Endothelial cell (in vitro differentiated cells): ENCODE measurements around the gene ADCY5. TPM values are rescaled to one million over a fixed set of nuclear protein-coding genes. Genes with fewer than 3 reads are reported as not detected.

ENCODE experiments used
- DNase-seq: peaks from one replicate; pipeline ENCODE4 v3.0.0; 2021; ENCODE audit warnings: low spot score
- H3K27ac Mint-ChIP-seq: one replicate; pipeline ENCODE4 v1.8.0; 2021; ENCODE audit warnings: mixed read lengths, inconsistent platforms; ENCODE audit not compliant: unreplicated experiment
- H3K27me3 Mint-ChIP-seq: one replicate; pipeline ENCODE4 v1.8.0; 2021; ENCODE audit warnings: mild to moderate bottlenecking, moderate library complexity, mixed read lengths, inconsistent platforms; ENCODE audit not compliant: unreplicated experiment
- H3K36me3 Mint-ChIP-seq: one replicate; pipeline ENCODE4 v1.8.0; 2021; ENCODE audit warnings: mild to moderate bottlenecking, low read depth, mixed read lengths, inconsistent platforms; ENCODE audit not compliant: unreplicated experiment
- H3K4me1 Mint-ChIP-seq: one replicate; pipeline ENCODE4 v1.8.0; 2021; ENCODE audit warnings: mild to moderate bottlenecking, mixed read lengths, inconsistent platforms; ENCODE audit not compliant: unreplicated experiment
- H3K4me3 Mint-ChIP-seq: one replicate; pipeline ENCODE4 v1.8.0; 2021; ENCODE audit warnings: mild to moderate bottlenecking, mixed read lengths, inconsistent platforms; ENCODE audit not compliant: unreplicated experiment
- H3K9me3 Mint-ChIP-seq: one replicate; pipeline ENCODE4 v1.8.0; 2021; ENCODE audit warnings: mixed read lengths, inconsistent platforms; ENCODE audit not compliant: unreplicated experiment
- CTCF ChIP-seq: fragments of 200-600 bp; sonication (generic); IDR thresholded peaks from one replicate; pipeline ENCODE4 v1.5.0; 2021; ENCODE audit warnings: antibody characterized with exemption; ENCODE audit not compliant: unreplicated experiment
- total RNA-seq: library from RNA; stranded (reverse); fragmentation: NEBNext Ultra II Directional; extraction: Animal tissue kit (Norgen Biotek cat#: 25700); gene quantifications from one replicate; pipeline ENCODE4 v1.2.1, GENCODE V29; 2021; ENCODE audit not compliant: unreplicated experiment

Gene ADCY5
- total RNA-seq, 1 donor from 2014 or later = 1.0 TPM

DNA sequence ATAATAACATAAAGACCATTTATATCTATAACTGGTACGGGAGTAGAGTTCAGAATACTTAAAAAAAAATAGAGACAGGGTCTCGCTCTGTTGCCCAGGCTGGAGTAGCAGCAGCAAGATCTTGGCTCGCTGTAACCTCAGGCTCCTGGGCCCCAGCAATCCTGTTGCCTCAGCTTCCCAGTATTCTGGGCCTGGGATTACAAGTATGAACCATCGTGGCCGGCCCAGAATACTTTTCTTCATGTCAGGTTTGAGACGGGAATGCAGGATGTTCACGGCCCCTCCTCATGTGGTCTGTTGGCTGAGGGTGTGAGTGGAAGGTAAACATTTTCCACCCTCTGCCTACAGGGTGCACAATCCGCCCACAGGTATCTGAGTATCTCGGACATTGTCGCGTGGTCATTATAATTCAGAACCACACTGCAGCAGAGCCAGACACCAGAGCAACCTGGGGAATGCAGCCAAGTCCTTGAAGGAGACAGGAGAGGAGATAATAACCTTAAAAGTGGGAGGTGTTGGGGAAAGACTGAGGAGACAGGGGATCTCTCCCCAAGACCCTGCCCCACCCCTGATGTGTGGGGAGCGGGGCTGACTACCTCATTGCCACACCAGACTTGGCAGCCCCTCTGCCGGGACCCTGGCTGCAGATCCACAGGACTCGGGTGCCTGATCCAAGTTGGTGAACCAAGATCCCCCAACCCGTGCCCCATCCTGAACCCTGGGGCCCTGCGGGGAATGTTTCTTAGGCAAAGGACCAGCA is 106.8 kb downstream of the ADCY5 start:
- no peak overlapping the region for H3K4me3 Mint-ChIP-seq
- peaks cover 14% of the 10 kb centered on the region for H3K4me1 Mint-ChIP-seq
- TF ChIP-seq CTCF = no peak
- no peak overlapping the region for H3K27ac Mint-ChIP-seq
- H3K9me3 Mint-ChIP-seq = no peaks in the 10 kb centered on the region
- no peak for DNase-seq
- peaks cover 8% of the 10 kb centered on the region for H3K27me3 Mint-ChIP-seq
- H3K36me3 Mint-ChIP-seq = no peaks in the 10 kb centered on the region

DNA sequence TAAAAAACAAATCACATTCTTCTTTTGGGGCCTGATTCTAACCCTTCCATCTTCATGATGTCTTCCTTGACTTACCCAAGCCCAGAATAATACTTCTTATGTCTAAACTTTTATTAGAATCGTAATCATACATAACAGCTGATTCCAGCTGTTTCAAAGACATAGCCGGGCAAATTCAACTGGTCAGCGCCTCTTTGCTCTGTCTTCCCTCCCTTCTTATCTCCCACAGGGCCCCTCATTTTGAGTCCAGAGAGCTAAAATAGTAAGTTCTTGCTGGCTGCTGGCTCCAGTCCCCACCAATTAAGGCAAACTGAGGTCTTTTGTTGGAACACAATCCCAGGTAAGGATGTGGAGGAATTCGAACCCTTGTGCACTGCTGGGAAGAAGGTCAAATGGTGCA is 108.6 kb downstream of the ADCY5 start:
- no peak for TF ChIP-seq CTCF
- Mint-ChIP-seq H3K27ac (no peak overlapping the region), H3K4me1 (peaks cover 11% of the 10 kb centered on the region), H3K9me3 (no peaks in the 10 kb centered on the region), H3K36me3 (no peaks in the 10 kb centered on the region), H3K4me3 (no peak overlapping the region), H3K27me3 (peaks cover 5% of the 10 kb centered on the region)
- DNase-seq = no peak

DNA sequence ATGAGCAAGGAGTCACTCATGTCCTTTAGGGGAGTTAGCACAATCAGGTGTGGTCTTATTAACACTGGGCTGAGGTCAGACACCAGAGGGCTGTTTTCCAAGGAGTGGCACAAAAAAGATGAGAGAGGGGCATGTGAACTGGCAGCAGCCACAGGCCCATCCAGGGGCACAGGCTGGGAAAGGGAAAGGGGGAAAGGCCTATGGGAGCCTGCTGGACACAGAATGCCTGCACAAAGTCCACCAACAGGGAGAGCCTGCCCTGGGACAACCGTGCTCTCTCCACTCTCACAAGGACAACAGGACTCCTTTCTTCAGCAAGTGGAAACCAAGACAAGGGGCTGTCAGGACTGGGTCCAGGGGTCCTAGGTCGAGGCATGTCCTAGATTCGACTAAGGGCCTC is 109.6 kb downstream of the ADCY5 start:
- H3K4me3 Mint-ChIP-seq = no peak overlapping the region
- no peaks in the 10 kb centered on the region for H3K9me3 Mint-ChIP-seq
- DNase-seq = no peak
- H3K4me1 Mint-ChIP-seq = peaks cover 11% of the 10 kb centered on the region
- H3K27ac Mint-ChIP-seq = no peak overlapping the region
- H3K27me3 Mint-ChIP-seq = peaks cover 2% of the 10 kb centered on the region
- no peaks in the 10 kb centered on the region for H3K36me3 Mint-ChIP-seq
- no peak for TF ChIP-seq CTCF

DNA sequence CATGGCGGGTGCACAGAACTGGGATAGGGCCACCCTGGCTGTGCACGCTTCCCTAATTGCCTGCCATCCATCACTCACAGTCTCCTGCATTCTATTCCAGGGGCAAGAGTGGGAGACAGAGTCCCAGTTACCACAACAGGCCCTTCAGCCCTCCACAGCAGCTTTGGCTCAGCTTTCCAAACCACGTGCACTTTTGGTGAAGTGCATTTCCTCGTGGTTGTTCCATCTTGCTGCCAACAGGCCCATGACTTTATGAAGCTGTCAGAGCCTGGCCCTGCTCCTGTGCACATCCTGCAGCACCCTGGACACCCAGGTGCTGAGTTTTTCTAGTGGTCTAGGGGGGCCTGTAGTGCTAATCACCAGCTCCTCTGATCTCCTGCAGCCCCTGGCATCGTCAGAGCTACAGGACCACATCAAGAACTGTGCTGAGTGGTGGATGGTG is 110.2 kb downstream of the ADCY5 start:
- no peak for TF ChIP-seq CTCF
- no peak for DNase-seq
- Mint-ChIP-seq H3K9me3 (no peaks in the 10 kb centered on the region), H3K27ac (no peak overlapping the region), H3K4me1 (peaks cover 11% of the 10 kb centered on the region), H3K36me3 (no peaks in the 10 kb centered on the region), H3K4me3 (no peak overlapping the region), H3K27me3 (no peaks in the 10 kb centered on the region)

GRCh38 chr3:123337948-123338619 is 110.8 kb downstream of the ADCY5 start:
- H3K4me3 Mint-ChIP-seq = no peak overlapping the region
- peaks cover 11% of the 10 kb centered on the region for H3K4me1 Mint-ChIP-seq
- no peak for TF ChIP-seq CTCF
- no peak overlapping the region for H3K27ac Mint-ChIP-seq
- no peaks in the 10 kb centered on the region for H3K36me3 Mint-ChIP-seq
- no peaks in the 10 kb centered on the region for H3K27me3 Mint-ChIP-seq
- no peaks in the 10 kb centered on the region for H3K9me3 Mint-ChIP-seq
- no peak for DNase-seq
